Activated naive CD4-positive, alpha-beta T cell treated with anti-CD3 and anti-CD28 coated beads for 36 hours (primary cell): ENCODE results near the gene SYTL3. TPM values are rescaled to one million over a fixed set of nuclear protein-coding genes. Genes with fewer than 3 reads are reported as not detected.
"Not testable (repeated sequence)": the region's sequence is repeated elsewhere in the genome, so short reads cannot be mapped to it uniquely, and the experiment has no call there.

Experiments used
- CTCF ChIA-PET: fragments of 350-600 bp; sonication (Branson Sonifier 250); formaldehyde crosslinking; loops from one replicate; lab custom pipeline; 2021; ENCODE audit warnings: antibody characterized with exemption; lab: Charles Lee
- DNase-seq: peaks from one replicate; pipeline ENCODE4 v3.0.0-alpha.2; 2020
- H3K27ac Mint-ChIP-seq: one replicate; pipeline ENCODE4 v1.8.0; 2021; ENCODE audit warnings: mild to moderate bottlenecking, mixed read lengths
- H3K27me3 Mint-ChIP-seq: one replicate; pipeline ENCODE4 v1.8.0; 2021; ENCODE audit warnings: low read depth, mixed read lengths
- H3K36me3 Mint-ChIP-seq: one replicate; pipeline ENCODE4 v1.8.0; 2021; ENCODE audit warnings: low read depth, mixed read lengths
- H3K4me1 Mint-ChIP-seq: one replicate; pipeline ENCODE4 v1.8.0; 2021; ENCODE audit warnings: low read depth, mixed read lengths
- H3K4me3 Mint-ChIP-seq: one replicate; pipeline ENCODE4 v1.8.0; 2021; ENCODE audit warnings: mild to moderate bottlenecking, moderate library complexity, mixed read lengths
- H3K9me3 Mint-ChIP-seq: one replicate; pipeline ENCODE4 v1.8.0; 2021; ENCODE audit warnings: mixed read lengths
- intact Hi-C: fragments of 100-400 bp; cut with micrococcal nuclease; formaldehyde crosslinking; loops from one replicate; pipeline ENCODE4 v1.15.1; 2023
- total RNA-seq, 2 experiments: library from RNA; stranded (reverse); gene quantifications; one replicate each; pipeline ENCODE4 v1.2.3, GENCODE V29; 2021

The SYTL3 gene
- total RNA-seq, 2 experiments from 2014 or later, result 115 to 120 TPM

- Mint-ChIP-seq H3K27me3 (no peaks in the 10 kb centered on the region), H3K36me3 (peaks cover 25% of the 10 kb centered on the region), H3K27ac (no peak overlapping the region), H3K4me3 (no peak overlapping the region), H3K9me3 (no peaks in the 10 kb centered on the region), H3K4me1 (peaks cover 18% of the 10 kb centered on the region)
- DNase-seq, result no peak
- intact Hi-C loops, result no loop called here
- CTCF ChIA-PET, result no interaction called here
Observed at GRCh38 chr6:158694913-158695312, 45.1 kb downstream of the SYTL3 start.

- CTCF ChIA-PET, result interaction anchor here (0.5 to 0.6 kb wide), 4 partner anchors 22 to 550 kb away, joined by 3 read pairs; no protein-coding TSS in a partner anchor
- Mint-ChIP-seq H3K27me3 (no peaks in the 10 kb centered on the region), H3K4me1 (peaks cover 7% of the 10 kb centered on the region), H3K36me3 (peaks cover 26% of the 10 kb centered on the region), H3K9me3 (no peaks in the 10 kb centered on the region), H3K4me3 (no peak overlapping the region), H3K27ac (no peak overlapping the region)
- no peak for DNase-seq
- intact Hi-C loops, result no loop called here
Observed at GRCh38 chr6:158697811-158698210, 48.0 kb downstream of the SYTL3 start.

GRCh38 chr6:158698931-158699330 is 49.1 kb downstream of the SYTL3 start:
- no peak overlapping the region for H3K4me3 Mint-ChIP-seq
- no peak overlapping the region for H3K27ac Mint-ChIP-seq
- peaks cover 26% of the 10 kb centered on the region for H3K36me3 Mint-ChIP-seq
- no peaks in the 10 kb centered on the region for H3K9me3 Mint-ChIP-seq
- peaks cover 13% of the 10 kb centered on the region for H3K4me1 Mint-ChIP-seq
- intact Hi-C loops, result no loop called here
- CTCF ChIA-PET, result interaction anchor here (0.6 kb wide), 1 partner anchor 8 kb away, joined by 7 read pairs; no protein-coding TSS in a partner anchor
- no peak for DNase-seq
- no peaks in the 10 kb centered on the region for H3K27me3 Mint-ChIP-seq

DNA sequence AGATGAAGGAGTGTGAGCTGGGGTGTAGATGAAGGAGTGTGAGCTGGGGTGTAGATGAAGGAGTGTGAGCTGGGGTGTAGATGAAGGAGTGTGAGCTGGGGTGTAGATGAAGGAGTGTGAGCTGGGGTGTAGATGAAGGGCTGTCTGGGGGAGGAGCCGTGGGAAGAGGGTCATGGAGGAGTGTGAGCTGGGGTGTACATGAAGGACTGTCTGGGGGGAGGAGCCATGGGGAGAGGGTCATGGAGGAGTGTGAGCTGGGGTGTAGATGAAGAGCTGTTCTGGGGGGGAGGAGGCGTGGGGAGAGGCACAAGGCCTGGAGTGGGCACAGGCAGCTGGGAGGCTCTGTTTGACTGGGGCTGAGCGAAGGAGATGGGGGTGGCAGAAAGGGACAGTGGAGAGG is 51.4 kb downstream of the SYTL3 start:
- H3K27ac Mint-ChIP-seq, H3K9me3 Mint-ChIP-seq, intact Hi-C loops, H3K27me3 Mint-ChIP-seq, DNase-seq, H3K4me3 Mint-ChIP-seq: not testable (repeated sequence)
- H3K4me1 Mint-ChIP-seq, result peaks cover 19% of the 10 kb centered on the region
- CTCF ChIA-PET, result interaction anchor here (0.6 to 2.2 kb wide), 6 partner anchors 8 to 480 kb away, joined by 3 to 6 read pairs (median 4); no protein-coding TSS in a partner anchor
- H3K36me3 Mint-ChIP-seq, result peaks cover 15% of the 10 kb centered on the region

GRCh38 chr6:158703111-158703836 is 53.4 kb downstream of the SYTL3 start:
- H3K36me3 Mint-ChIP-seq, result peaks cover 14% of the 10 kb centered on the region
- no peak overlapping the region for H3K4me3 Mint-ChIP-seq
- no peaks in the 10 kb centered on the region for H3K9me3 Mint-ChIP-seq
- intact Hi-C loops, result no loop called here
- no peak overlapping the region for H3K27ac Mint-ChIP-seq
- CTCF ChIA-PET, result interaction anchor here (0.6 to 2.2 kb wide), 11 partner anchors 12 to 489 kb away, joined by 3 to 18 read pairs (median 4); partner anchors contain the start of gene RSPH3
- no peak for DNase-seq
- H3K27me3 Mint-ChIP-seq, result no peaks in the 10 kb centered on the region
- peaks cover 18% of the 10 kb centered on the region for H3K4me1 Mint-ChIP-seq

DNA sequence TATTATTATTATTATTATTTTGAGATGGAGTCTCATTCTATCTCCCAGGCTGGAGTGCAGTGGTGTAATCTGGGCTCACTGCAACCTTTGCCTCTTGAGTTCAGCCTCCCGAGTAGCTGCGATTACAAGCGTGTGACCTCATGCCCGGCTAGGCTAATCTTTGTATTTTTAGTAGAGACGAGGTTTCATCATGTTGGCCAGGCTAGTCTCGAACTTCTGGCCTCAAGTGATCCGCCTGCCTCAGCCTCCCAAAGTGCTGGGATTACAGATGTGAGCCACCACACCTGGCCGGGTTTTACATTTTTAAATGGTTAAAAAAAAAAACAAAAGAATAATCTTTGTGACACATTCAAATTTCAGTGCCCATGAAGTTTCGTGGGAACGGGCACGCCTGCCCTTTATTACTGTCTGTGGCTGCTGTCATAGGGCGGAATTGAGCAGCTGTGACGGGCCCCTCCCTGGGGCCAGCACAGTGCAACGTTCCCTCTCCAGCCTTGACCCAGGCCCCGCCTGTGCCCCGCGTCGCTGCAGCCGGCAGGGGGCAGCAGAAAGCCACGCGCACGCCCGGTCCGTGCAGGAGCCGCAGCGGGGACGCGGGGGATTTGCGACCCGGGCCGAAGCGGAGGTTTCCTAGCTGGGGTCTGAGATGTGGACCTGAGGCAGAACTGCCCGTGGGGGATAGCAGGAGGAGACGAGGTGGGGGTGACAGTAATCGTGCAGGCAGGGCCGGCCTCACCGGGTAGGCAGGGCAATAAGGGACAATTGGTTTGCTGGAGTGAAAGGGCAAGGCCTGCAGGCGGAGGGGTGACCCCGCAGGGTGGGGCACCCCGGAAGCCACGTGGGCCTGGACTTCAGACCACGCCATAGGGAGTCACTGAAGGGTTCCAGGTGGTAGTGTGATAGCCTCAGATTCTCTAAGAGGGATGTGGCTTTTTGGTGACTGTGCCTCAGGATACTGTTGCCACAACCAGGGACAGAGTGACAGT is 54.3 kb downstream of the SYTL3 start:
- H3K4me1 Mint-ChIP-seq, result peaks cover 15% of the 10 kb centered on the region
- H3K27me3 Mint-ChIP-seq, result no peaks in the 10 kb centered on the region
- CTCF ChIA-PET, result interaction anchor here (0.6 to 2.0 kb wide), 12 partner anchors 13 to 490 kb away, joined by 3 to 18 read pairs (median 3); partner anchors contain the start of gene RSPH3
- peak; percentile 80 for DNase-seq
- H3K36me3 Mint-ChIP-seq, result peaks cover 17% of the 10 kb centered on the region
- no peaks in the 10 kb centered on the region for H3K9me3 Mint-ChIP-seq
- intact Hi-C loops, result loop anchor here (1.0 to 2.0 kb wide), 3 partner anchors 268 to 431 kb away; no protein-coding TSS in a partner anchor
- peak overlapping the region; percentile 58 for H3K4me3 Mint-ChIP-seq
- no peak overlapping the region for H3K27ac Mint-ChIP-seq

DNA sequence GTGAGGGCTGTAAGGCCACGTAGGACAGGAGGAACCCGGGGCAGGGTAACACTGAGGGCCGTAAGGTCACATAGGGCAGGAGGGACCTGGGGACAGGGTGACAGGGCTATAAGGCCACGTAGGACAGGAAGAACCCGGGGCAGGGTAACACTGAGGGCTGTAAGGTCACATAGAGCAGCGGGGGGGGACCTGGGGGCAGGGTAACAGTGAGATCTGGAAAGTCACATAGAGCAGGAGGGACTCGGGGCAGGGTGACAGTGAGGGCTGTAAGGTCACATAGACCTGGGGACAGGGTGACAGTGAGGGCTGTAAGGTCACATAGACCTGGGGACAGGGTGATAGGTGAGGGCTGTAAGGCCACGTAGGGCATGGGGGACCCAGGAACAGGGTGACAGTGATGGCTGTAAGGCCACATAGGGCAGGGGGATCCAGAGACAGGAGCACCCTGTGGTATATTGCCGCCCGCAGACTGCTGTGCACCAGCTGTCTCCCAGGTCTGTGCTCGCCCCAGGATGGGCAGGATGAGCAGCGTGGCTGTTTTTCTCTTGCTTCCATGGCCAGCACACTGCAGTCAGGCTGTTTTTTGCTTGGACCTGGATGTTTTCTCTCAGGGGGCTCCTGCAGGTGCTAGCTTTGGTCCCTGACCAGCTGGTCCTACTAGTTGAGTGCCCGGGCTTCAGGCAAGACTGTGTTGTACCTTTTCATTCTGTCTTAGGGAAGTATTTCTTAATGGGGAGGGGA is 55.7 kb downstream of the SYTL3 start:
- no peak for DNase-seq
- Mint-ChIP-seq H3K27ac (no peak overlapping the region), H3K9me3 (no peaks in the 10 kb centered on the region), H3K36me3 (peaks cover 26% of the 10 kb centered on the region), H3K4me1 (peaks cover 15% of the 10 kb centered on the region), H3K27me3 (no peaks in the 10 kb centered on the region), H3K4me3 (no peak overlapping the region)
- CTCF ChIA-PET, result interaction anchor here (0.6 kb wide), 2 partner anchors 118 to 267 kb away, joined by 3 read pairs; no protein-coding TSS in a partner anchor
- intact Hi-C loops, result loop anchor here (2.0 kb wide), 1 partner anchor 429 kb away; no protein-coding TSS in a partner anchor

GRCh38 chr6:158706369-158706982 is 56.6 kb downstream of the SYTL3 start:
- no peaks in the 10 kb centered on the region for H3K27me3 Mint-ChIP-seq
- no peak overlapping the region for H3K4me3 Mint-ChIP-seq
- H3K9me3 Mint-ChIP-seq, result no peaks in the 10 kb centered on the region
- CTCF ChIA-PET, result interaction anchor here (0.6 to 1.2 kb wide), 2 partner anchors 118 to 147 kb away, joined by 3 read pairs; no protein-coding TSS in a partner anchor
- peaks cover 11% of the 10 kb centered on the region for H3K4me1 Mint-ChIP-seq
- peaks cover 27% of the 10 kb centered on the region for H3K36me3 Mint-ChIP-seq
- H3K27ac Mint-ChIP-seq, result no peak overlapping the region
- DNase-seq, result no peak
- intact Hi-C loops, result no loop called here

GRCh38 chr6:158707120-158707820 is 57.4 kb downstream of the SYTL3 start:
- H3K27me3 Mint-ChIP-seq, result no peaks in the 10 kb centered on the region
- DNase-seq, result no peak
- intact Hi-C loops, result no loop called here
- no peak overlapping the region for H3K4me3 Mint-ChIP-seq
- no peak overlapping the region for H3K27ac Mint-ChIP-seq
- no peaks in the 10 kb centered on the region for H3K9me3 Mint-ChIP-seq
- CTCF ChIA-PET, result interaction anchor here (1.1 to 1.2 kb wide), 2 partner anchors 46 to 148 kb away, joined by 3 to 4 read pairs; no protein-coding TSS in a partner anchor
- H3K4me1 Mint-ChIP-seq, result peaks cover 11% of the 10 kb centered on the region
- H3K36me3 Mint-ChIP-seq, result peaks cover 29% of the 10 kb centered on the region

GRCh38 chr6:158707821-158708195 is 58.0 kb downstream of the SYTL3 start:
- Mint-ChIP-seq H3K4me1 (peaks cover 11% of the 10 kb centered on the region), H3K36me3 (peaks cover 29% of the 10 kb centered on the region), H3K27me3 (no peaks in the 10 kb centered on the region), H3K4me3 (no peak overlapping the region), H3K9me3 (no peaks in the 10 kb centered on the region), H3K27ac (no peak overlapping the region)
- DNase-seq, result no peak
- intact Hi-C loops, result no loop called here
- CTCF ChIA-PET, result interaction anchor here (1.1 kb wide), 1 partner anchor 46 kb away, joined by 4 read pairs; no protein-coding TSS in a partner anchor

DNA sequence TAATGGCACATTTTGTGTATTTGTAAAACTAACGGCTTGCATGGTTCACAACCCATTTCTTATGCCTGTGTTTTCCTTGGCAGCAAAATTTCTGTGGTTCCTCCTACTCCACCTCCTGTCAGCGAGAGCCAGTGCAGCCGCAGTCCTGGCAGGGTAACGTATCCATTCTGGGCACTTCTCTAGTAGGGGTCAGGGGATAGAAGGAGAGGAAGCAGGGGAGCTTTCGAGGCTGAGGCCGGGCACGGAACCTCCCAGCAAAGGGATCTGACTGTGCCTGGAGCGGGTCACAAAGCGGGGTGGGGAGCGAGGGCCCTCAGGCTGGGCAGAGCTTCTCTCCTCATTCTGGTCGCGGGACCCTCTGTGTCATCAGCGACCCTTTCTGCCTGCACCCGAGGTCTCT is 58.4 kb downstream of the SYTL3 start:
- CTCF ChIA-PET, result no interaction called here
- intact Hi-C loops, result no loop called here
- H3K4me1 Mint-ChIP-seq, result peaks cover 10% of the 10 kb centered on the region
- H3K36me3 Mint-ChIP-seq, result peaks cover 30% of the 10 kb centered on the region
- no peaks in the 10 kb centered on the region for H3K27me3 Mint-ChIP-seq
- H3K27ac Mint-ChIP-seq, result no peak overlapping the region
- H3K4me3 Mint-ChIP-seq, result no peak overlapping the region
- DNase-seq, result no peak
- H3K9me3 Mint-ChIP-seq, result no peaks in the 10 kb centered on the region
